SK-N-SH treated with all-trans-retinoic acid at 6 μM for 48 hours (cell line): ENCODE results near the gene DHRS7B.

Experiments used
- ATAC-seq: fragments of 200-7000 bp; cut with Tn5 transposase; 3 replicates; pipeline ENCODE4 v1.9.1; 2020; ENCODE audit warnings: mild to moderate bottlenecking, moderate library complexity
- ARNTL ChIP-seq: fragments of 450-650 bp; formaldehyde crosslinking; IDR thresholded peaks from 2 replicates; pipeline ENCODE4 v1.5.0; 2020; ENCODE audit warnings: low read depth, mild to moderate bottlenecking, moderate library complexity, borderline replicate concordance
- BACH2 ChIP-seq: fragments of 250-450 bp; sonication (Bioruptor Pico); IDR thresholded peaks from 2 replicates; pipeline ENCODE4 v1.9.0; 2021; ENCODE audit warnings: mild to moderate bottlenecking, borderline replicate concordance
- CSDC2 ChIP-seq: fragments of 250-450 bp; sonication (Bioruptor Pico); IDR thresholded peaks from 2 replicates; pipeline ENCODE4 v1.5.0; 2020; ENCODE audit warnings: mild to moderate bottlenecking, moderate library complexity
- ISL1 ChIP-seq: fragments of 250-450 bp; sonication (Bioruptor Pico); IDR thresholded peaks from 2 replicates; pipeline ENCODE4 v2.1.2; 2022; ENCODE audit warnings: mild to moderate bottlenecking, moderate library complexity
- OSR1 ChIP-seq: fragments of 250-450 bp; sonication (Bioruptor Pico); IDR thresholded peaks from 2 replicates; pipeline ENCODE4 v1.8.0; 2022; ENCODE audit warnings: moderate library complexity, mild to moderate bottlenecking, inconsistent platforms
- PPARA ChIP-seq: fragments of 250-450 bp; sonication (Bioruptor Pico); IDR thresholded peaks from 2 replicates; pipeline ENCODE4 v1.5.0; 2020; ENCODE audit warnings: mild to moderate bottlenecking, borderline replicate concordance
- TCF4 ChIP-seq: fragments of 250-450 bp; sonication (Bioruptor Pico); IDR thresholded peaks from 2 replicates; pipeline ENCODE4 v1.8.0; 2021; ENCODE audit warnings: mild to moderate bottlenecking, moderate library complexity, borderline replicate concordance
- TOX ChIP-seq: fragments of 250-450 bp; sonication (Bioruptor Pico); IDR thresholded peaks from 2 replicates; pipeline ENCODE4 v1.8.0; 2021; ENCODE audit warnings: mild to moderate bottlenecking, moderate library complexity, borderline replicate concordance
- ZFP3 ChIP-seq: fragments of 250-450 bp; sonication (Bioruptor Pico); IDR thresholded peaks from 2 replicates; pipeline ENCODE4 v1.5.0; 2020; ENCODE audit warnings: mild to moderate bottlenecking, moderate library complexity
- ZNF565 ChIP-seq: fragments of 450-650 bp; formaldehyde crosslinking; conservative IDR thresholded peaks from 2 replicates; pipeline ENCODE4 v1.5.0; 2020; ENCODE audit warnings: low read depth, mild to moderate bottlenecking, moderate library complexity
- ZNF70 ChIP-seq: fragments of 450-650 bp; formaldehyde crosslinking; IDR thresholded peaks from 2 replicates; pipeline ENCODE4 v1.5.0; 2020; ENCODE audit warnings: mild to moderate bottlenecking, moderate library complexity
- TF ChIP-seq, protein P1 (sequence below): fragments of 250-450 bp; sonication (Bioruptor Pico); IDR thresholded peaks from 2 replicates; pipeline ENCODE4 v1.5.1; 2020; ENCODE audit warnings: low read depth, mild to moderate bottlenecking, moderate library complexity
- TF ChIP-seq, protein P2 (sequence below): fragments of 250-450 bp; sonication (Bioruptor Pico); IDR thresholded peaks from 2 replicates; pipeline ENCODE4 v1.5.1; 2021; ENCODE audit warnings: mild to moderate bottlenecking, moderate library complexity
- TF ChIP-seq, protein P3 (sequence below): fragments of 250-450 bp; sonication (Bioruptor Pico); IDR thresholded peaks from 2 replicates; pipeline ENCODE4 v1.5.0; 2020; ENCODE audit warnings: mild to moderate bottlenecking, moderate library complexity
- TF ChIP-seq, protein P4 (sequence below): fragments of 250-450 bp; sonication (Bioruptor Pico); IDR thresholded peaks from 2 replicates; pipeline ENCODE4 v1.8.0; 2021; ENCODE audit warnings: low read depth, mild to moderate bottlenecking, moderate library complexity, borderline replicate concordance

Gene DHRS7B

DNA sequence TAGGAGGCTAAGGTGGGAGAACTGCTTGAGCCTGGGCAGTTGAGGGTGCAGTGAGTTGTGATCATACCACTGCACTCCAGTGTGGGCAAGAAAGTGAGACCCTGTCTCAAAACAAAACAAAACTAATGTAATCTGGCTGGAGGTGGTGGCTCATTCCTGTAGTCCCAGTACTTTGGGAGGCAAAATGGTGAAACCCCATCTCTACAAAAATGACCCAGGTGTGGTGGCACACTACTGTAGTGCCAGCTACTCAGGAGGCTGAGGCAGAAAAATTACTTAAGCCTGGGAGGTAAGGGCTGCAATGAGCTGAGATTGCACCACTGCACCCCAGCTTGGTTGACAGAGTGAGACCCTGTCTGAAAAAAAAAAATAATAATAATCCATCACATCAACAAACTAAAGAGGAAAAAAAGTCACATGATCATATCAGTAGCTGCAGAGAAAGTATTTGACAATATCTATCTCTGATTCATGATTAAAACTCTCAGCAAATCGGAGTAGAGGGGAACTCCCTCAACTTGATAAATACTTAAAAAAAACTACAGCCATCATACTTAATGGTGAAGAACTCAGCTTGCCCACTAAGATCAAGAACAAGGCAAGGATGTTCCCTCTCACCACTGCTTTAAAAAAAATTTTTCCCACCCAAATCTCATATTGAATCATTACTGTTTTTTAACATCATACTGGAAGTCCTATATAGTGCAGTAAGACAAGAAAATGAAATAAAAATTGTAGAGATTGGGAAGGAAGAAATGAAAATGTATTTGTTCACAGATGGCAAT is 31.0 kb downstream of the DHRS7B start:
- no peak for TF ChIP-seq TOX (CRISPR knock-in tag)
- TF ChIP-seq, protein P1, sequence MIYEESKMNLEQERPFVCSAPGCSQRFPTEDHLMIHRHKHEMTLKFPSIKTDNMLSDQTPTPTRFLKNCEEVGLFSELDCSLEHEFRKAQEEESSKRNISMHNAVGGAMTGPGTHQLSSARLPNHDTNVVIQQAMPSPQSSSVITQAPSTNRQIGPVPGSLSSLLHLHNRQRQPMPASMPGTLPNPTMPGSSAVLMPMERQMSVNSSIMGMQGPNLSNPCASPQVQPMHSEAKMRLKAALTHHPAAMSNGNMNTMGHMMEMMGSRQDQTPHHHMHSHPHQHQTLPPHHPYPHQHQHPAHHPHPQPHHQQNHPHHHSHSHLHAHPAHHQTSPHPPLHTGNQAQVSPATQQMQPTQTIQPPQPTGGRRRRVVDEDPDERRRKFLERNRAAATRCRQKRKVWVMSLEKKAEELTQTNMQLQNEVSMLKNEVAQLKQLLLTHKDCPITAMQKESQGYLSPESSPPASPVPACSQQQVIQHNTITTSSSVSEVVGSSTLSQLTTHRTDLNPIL (CRISPR knock-in tag): no peak
- no peak for TF ChIP-seq OSR1 (CRISPR knock-in tag)
- no peak for TF ChIP-seq ZFP3 (CRISPR knock-in tag)
- no peak for TF ChIP-seq ZNF565 (CRISPR knock-in tag)
- TF ChIP-seq BACH2 (CRISPR knock-in tag): no peak
- TF ChIP-seq TCF4 (CRISPR knock-in tag): no peak
- ATAC-seq: no peak

DNA sequence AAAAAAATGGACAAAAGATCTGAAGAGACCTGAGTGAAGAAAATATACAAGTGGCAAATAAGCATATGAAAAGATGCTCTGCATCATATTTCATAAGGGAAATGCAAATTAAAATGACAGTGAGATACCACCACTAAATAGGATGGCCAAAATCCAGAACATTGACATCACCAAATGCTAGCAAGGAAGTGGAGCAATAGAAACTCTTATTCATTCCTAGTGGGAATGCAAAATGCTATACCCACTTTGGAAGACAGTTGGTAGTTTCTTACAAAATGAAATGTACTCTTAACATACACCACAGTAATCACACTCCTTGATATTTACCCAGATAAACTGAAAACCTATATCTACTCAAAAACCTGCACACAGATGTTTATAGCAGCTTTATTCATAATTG is 33.6 kb downstream of the DHRS7B start:
- no peak for ATAC-seq
- TF ChIP-seq ZFP3 (CRISPR knock-in tag): 0 out of 2 replicates have a peak, but pooled peaks have one; percentile 54
- no peak for TF ChIP-seq PPARA (CRISPR knock-in tag)
- no peak for TF ChIP-seq OSR1 (CRISPR knock-in tag)
- TF ChIP-seq, protein P2, sequence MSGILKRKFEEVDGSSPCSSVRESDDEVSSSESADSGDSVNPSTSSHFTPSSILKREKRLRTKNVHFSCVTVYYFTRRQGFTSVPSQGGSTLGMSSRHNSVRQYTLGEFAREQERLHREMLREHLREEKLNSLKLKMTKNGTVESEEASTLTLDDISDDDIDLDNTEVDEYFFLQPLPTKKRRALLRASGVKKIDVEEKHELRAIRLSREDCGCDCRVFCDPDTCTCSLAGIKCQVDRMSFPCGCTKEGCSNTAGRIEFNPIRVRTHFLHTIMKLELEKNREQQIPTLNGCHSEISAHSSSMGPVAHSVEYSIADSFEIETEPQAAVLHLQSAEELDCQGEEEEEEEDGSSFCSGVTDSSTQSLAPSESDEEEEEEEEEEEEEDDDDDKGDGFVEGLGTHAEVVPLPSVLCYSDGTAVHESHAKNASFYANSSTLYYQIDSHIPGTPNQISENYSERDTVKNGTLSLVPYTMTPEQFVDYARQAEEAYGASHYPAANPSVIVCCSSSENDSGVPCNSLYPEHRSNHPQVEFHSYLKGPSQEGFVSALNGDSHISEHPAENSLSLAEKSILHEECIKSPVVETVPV (CRISPR knock-in tag): no peak
- no peak for TF ChIP-seq ZNF565 (CRISPR knock-in tag)
- TF ChIP-seq, protein P3, sequence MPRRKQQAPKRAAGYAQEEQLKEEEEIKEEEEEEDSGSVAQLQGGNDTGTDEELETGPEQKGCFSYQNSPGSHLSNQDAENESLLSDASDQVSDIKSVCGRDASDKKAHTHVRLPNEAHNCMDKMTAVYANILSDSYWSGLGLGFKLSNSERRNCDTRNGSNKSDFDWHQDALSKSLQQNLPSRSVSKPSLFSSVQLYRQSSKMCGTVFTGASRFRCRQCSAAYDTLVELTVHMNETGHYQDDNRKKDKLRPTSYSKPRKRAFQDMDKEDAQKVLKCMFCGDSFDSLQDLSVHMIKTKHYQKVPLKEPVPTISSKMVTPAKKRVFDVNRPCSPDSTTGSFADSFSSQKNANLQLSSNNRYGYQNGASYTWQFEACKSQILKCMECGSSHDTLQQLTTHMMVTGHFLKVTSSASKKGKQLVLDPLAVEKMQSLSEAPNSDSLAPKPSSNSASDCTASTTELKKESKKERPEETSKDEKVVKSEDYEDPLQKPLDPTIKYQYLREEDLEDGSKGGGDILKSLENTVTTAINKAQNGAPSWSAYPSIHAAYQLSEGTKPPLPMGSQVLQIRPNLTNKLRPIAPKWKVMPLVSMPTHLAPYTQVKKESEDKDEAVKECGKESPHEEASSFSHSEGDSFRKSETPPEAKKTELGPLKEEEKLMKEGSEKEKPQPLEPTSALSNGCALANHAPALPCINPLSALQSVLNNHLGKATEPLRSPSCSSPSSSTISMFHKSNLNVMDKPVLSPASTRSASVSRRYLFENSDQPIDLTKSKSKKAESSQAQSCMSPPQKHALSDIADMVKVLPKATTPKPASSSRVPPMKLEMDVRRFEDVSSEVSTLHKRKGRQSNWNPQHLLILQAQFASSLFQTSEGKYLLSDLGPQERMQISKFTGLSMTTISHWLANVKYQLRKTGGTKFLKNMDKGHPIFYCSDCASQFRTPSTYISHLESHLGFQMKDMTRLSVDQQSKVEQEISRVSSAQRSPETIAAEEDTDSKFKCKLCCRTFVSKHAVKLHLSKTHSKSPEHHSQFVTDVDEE (CRISPR knock-in tag): no peak
- no peak for TF ChIP-seq ARNTL (CRISPR knock-in tag)
- no peak for TF ChIP-seq ISL1

DNA sequence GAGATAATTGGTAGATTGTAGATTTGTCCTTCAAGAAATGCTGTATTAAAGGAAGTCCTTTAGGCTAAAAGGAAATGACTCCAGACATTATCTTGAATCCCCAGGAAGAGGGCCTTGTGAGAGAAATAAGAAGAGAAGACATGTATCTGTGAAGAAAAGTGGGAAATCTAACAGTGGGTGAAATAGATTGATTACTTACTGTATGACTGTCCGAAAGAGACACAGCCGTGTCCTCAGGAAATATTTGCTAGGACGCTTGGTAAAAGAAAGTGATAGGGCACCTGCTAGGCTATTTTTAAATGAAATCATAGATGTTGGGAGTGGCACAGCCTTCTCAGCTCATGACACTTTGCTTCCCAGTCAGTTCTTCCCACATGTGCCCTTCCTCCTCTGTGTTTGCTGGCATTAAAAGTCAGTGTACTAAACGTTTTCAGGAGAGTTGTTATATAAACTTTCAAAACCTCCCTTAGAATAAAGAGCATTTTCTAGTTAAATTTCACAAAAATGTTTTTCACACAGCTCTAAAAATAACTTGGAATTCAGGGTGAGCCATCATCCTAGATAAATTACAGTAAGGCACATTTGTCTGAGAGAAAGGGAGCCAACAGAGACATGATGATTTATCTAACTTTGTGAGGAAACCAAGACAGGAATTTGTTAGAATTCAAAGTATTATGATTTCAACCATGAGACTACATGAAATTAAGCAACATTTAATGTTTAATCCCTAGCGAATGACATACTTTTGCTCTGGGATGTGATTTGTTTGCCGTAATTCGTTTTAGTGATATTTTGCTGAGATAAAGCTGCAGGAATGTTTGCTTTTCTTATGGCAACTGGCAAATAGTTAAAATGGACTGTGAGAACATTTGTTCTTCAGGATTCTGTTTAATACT is 35.0 kb downstream of the DHRS7B start:
- no peak for TF ChIP-seq ZNF565 (CRISPR knock-in tag)
- TF ChIP-seq ZFP3 (CRISPR knock-in tag): 0 out of 2 replicates have a peak, but pooled peaks have one; percentile 5
- TF ChIP-seq, protein P1 (CRISPR knock-in tag): peak; percentile 76; the same call in 1 of the 2 replicates
- 0 out of 2 replicates have a peak, but pooled peaks have one; percentile 14 for TF ChIP-seq CSDC2
- TF ChIP-seq, protein P3 (CRISPR knock-in tag): 0 out of 2 replicates have a peak, but pooled peaks have one; percentile 23
- no peak for TF ChIP-seq TOX (CRISPR knock-in tag)
- TF ChIP-seq, protein P4, sequence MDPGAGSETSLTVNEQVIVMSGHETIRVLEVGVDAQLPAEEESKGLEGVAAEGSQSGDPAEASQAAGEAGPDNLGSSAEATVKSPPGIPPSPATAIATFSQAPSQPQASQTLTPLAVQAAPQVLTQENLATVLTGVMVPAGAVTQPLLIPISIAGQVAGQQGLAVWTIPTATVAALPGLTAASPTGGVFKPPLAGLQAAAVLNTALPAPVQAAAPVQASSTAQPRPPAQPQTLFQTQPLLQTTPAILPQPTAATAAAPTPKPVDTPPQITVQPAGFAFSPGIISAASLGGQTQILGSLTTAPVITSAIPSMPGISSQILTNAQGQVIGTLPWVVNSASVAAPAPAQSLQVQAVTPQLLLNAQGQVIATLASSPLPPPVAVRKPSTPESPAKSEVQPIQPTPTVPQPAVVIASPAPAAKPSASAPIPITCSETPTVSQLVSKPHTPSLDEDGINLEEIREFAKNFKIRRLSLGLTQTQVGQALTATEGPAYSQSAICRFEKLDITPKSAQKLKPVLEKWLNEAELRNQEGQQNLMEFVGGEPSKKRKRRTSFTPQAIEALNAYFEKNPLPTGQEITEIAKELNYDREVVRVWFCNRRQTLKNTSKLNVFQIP (CRISPR knock-in tag): 0 out of 2 replicates have a peak, but pooled peaks have one; percentile 45
- peak; percentile 36; the same call in 1 of the 2 replicates for TF ChIP-seq TCF4 (CRISPR knock-in tag)
- TF ChIP-seq, protein P2 (CRISPR knock-in tag): no peak; the same call in 1 of the 2 replicates
- TF ChIP-seq ISL1: peak; percentile 95
- no peak for TF ChIP-seq ZNF70 (CRISPR knock-in tag)

More for the DNA sequence above, 35.0 kb downstream of the DHRS7B start:
- ATAC-seq: peak; percentile 77
